ENCODE results near the gene THUMPD2. TPM values are rescaled to one million over a fixed set of nuclear protein-coding genes. Genes with fewer than 3 reads are reported as not detected.

Gene THUMPD2
- polyA plus RNA-seq, 1 donor from 2014 or later: 24.7 TPM

- no peak overlapping the region for H3K27ac ChIP-seq (ENCODE audit: low read length)
- H3K4me3 ChIP-seq (ENCODE audit: low read length): no peak overlapping the region
- H3K36me3 ChIP-seq (ENCODE audit: insufficient read depth, low read length): peaks cover 3% of the 10 kb centered on the region
- TF ChIP-seq, protein P1, sequence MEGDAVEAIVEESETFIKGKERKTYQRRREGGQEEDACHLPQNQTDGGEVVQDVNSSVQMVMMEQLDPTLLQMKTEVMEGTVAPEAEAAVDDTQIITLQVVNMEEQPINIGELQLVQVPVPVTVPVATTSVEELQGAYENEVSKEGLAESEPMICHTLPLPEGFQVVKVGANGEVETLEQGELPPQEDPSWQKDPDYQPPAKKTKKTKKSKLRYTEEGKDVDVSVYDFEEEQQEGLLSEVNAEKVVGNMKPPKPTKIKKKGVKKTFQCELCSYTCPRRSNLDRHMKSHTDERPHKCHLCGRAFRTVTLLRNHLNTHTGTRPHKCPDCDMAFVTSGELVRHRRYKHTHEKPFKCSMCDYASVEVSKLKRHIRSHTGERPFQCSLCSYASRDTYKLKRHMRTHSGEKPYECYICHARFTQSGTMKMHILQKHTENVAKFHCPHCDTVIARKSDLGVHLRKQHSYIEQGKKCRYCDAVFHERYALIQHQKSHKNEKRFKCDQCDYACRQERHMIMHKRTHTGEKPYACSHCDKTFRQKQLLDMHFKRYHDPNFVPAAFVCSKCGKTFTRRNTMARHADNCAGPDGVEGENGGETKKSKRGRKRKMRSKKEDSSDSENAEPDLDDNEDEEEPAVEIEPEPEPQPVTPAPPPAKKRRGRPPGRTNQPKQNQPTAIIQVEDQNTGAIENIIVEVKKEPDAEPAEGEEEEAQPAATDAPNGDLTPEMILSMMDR (IDR thresholded peaks at IDR 0.05; ENCODE audit: poor library complexity, severe bottlenecking): no peak
- TF ChIP-seq EZH2 (IDR thresholded peaks at IDR 0.05; ENCODE audit: borderline replicate concordance, insufficient read depth, low read length, poor library complexity, severe bottlenecking) (no peak), TAF1 (IDR thresholded peaks at IDR 0.05; ENCODE audit: low read depth) (no peak), MXI1 (conservative IDR thresholded peaks at IDR 0.05; ENCODE audit: poor library complexity, severe bottlenecking) (no peak), EP300 (conservative IDR thresholded peaks at IDR 0.05; ENCODE audit: poor library complexity, severe bottlenecking) (no peak)
- TF ChIP-seq, protein P2, sequence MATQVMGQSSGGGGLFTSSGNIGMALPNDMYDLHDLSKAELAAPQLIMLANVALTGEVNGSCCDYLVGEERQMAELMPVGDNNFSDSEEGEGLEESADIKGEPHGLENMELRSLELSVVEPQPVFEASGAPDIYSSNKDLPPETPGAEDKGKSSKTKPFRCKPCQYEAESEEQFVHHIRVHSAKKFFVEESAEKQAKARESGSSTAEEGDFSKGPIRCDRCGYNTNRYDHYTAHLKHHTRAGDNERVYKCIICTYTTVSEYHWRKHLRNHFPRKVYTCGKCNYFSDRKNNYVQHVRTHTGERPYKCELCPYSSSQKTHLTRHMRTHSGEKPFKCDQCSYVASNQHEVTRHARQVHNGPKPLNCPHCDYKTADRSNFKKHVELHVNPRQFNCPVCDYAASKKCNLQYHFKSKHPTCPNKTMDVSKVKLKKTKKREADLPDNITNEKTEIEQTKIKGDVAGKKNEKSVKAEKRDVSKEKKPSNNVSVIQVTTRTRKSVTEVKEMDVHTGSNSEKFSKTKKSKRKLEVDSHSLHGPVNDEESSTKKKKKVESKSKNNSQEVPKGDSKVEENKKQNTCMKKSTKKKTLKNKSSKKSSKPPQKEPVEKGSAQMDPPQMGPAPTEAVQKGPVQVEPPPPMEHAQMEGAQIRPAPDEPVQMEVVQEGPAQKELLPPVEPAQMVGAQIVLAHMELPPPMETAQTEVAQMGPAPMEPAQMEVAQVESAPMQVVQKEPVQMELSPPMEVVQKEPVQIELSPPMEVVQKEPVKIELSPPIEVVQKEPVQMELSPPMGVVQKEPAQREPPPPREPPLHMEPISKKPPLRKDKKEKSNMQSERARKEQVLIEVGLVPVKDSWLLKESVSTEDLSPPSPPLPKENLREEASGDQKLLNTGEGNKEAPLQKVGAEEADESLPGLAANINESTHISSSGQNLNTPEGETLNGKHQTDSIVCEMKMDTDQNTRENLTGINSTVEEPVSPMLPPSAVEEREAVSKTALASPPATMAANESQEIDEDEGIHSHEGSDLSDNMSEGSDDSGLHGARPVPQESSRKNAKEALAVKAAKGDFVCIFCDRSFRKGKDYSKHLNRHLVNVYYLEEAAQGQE (IDR thresholded peaks at IDR 0.05; ENCODE audit: borderline replicate concordance): no peak
- no peaks in the 10 kb centered on the region for H3K27me3 ChIP-seq (ENCODE audit: insufficient read depth, low read depth, low read length)
- H3K9ac ChIP-seq (ENCODE audit: low read length): no peak overlapping the region
- no peaks in the 10 kb centered on the region for H3K9me2 ChIP-seq (ENCODE audit: insufficient read depth, low read length)
- no peak overlapping the region for H2AFZ ChIP-seq (ENCODE audit: low read depth, low read length)
- peaks cover 16% of the 10 kb centered on the region for H3K79me2 ChIP-seq (replicated peaks; ENCODE audit: insufficient read depth, low read length)
- no peak overlapping the region for H3K4me2 ChIP-seq (ENCODE audit: low read length)
- no peaks in the 10 kb centered on the region for H4K20me1 ChIP-seq (ENCODE audit: insufficient read depth)
- no peaks in the 10 kb centered on the region for H3F3A ChIP-seq (ENCODE audit: insufficient read depth, low read length, poor library complexity, severe bottlenecking)
- peaks cover 5% of the 10 kb centered on the region for H3K9me3 ChIP-seq (ENCODE audit: low read length)
Measured at GRCh38 chr2:39697454-39697853, 81.6 kb downstream of the THUMPD2 start.

GRCh38 chr2:39696838-39697237 lies 82.2 kb downstream of the THUMPD2 start:
- no peak overlapping the region for H3K9ac ChIP-seq (ENCODE audit: low read length)
- no peak overlapping the region for H2AFZ ChIP-seq (ENCODE audit: low read depth, low read length)
- H3K4me3 ChIP-seq (ENCODE audit: low read length): no peak overlapping the region

More at GRCh38 chr2:39696838-39697237, 82.2 kb downstream of the THUMPD2 start:
- Histone ChIP-seq H3F3A (ENCODE audit: insufficient read depth, low read length, poor library complexity, severe bottlenecking) (no peaks in the 10 kb centered on the region), H3K9me2 (ENCODE audit: insufficient read depth, low read length) (no peaks in the 10 kb centered on the region), H3K27ac (ENCODE audit: low read length) (no peak overlapping the region), H3K36me3 (ENCODE audit: insufficient read depth, low read length) (peaks cover 5% of the 10 kb centered on the region), H3K27me3 (ENCODE audit: insufficient read depth, low read depth, low read length) (no peaks in the 10 kb centered on the region), H3K4me2 (ENCODE audit: low read length) (no peak overlapping the region), H3K79me2 (replicated peaks; ENCODE audit: insufficient read depth, low read length) (peaks cover 10% of the 10 kb centered on the region), H3K9me3 (ENCODE audit: low read length) (peaks cover 5% of the 10 kb centered on the region), H4K20me1 (ENCODE audit: insufficient read depth) (no peaks in the 10 kb centered on the region)
- TF ChIP-seq, protein P1 (IDR thresholded peaks at IDR 0.05; ENCODE audit: poor library complexity, severe bottlenecking): peak; percentile 58
- TF ChIP-seq, protein P2 (IDR thresholded peaks at IDR 0.05; ENCODE audit: borderline replicate concordance): no peak
- peak; percentile 63 for TF ChIP-seq RAD21 (conservative IDR thresholded peaks at IDR 0.05)
- peak; percentile 62 for TF ChIP-seq SMC3 (conservative IDR thresholded peaks at IDR 0.05; ENCODE audit: poor library complexity)
- TF ChIP-seq TAF1 (IDR thresholded peaks at IDR 0.05; ENCODE audit: low read depth): no peak
- no peak for TF ChIP-seq POLR2AphosphoS5 (IDR thresholded peaks at IDR 0.05)
- no peak for TF ChIP-seq EP300 (conservative IDR thresholded peaks at IDR 0.05; ENCODE audit: poor library complexity, severe bottlenecking)
- TF ChIP-seq MXI1 (conservative IDR thresholded peaks at IDR 0.05; ENCODE audit: poor library complexity, severe bottlenecking): no peak
- no peak for TF ChIP-seq EZH2 (IDR thresholded peaks at IDR 0.05; ENCODE audit: borderline replicate concordance, insufficient read depth, low read length, poor library complexity, severe bottlenecking)

Data from neural cell (in vitro differentiated cells).